NCI-H2196 treated with DMSO at 0.1 percent for 48 hours (cell line): Measurements from ENCODE around the gene DSEL.

Experiments used
- DNase-seq: peaks from one replicate; lab custom pipeline; 2025; ENCODE audit not compliant: unreplicated experiment; lab: John Stamatoyannopoulos, UW

Gene DSEL

GRCh38 chr18:67504739-67505138, 11.8 kb downstream of the DSEL start:
- no peak for DNase-seq

GRCh38 chr18:67500522-67501205, 15.9 kb downstream of the DSEL start:
- no peak for DNase-seq

- no peak for DNase-seq
Observed at GRCh38 chr18:67496469-67496868, 20.1 kb downstream of the DSEL start.

GRCh38 chr18:67486534-67486933, 30.0 kb downstream of the DSEL start:
- no peak for DNase-seq

- no peak for DNase-seq
Observed at GRCh38 chr18:67485655-67486054, 30.9 kb downstream of the DSEL start.

- DNase-seq: no peak
Observed at GRCh38 chr18:67484458-67484857, 32.1 kb downstream of the DSEL start.

- no peak for DNase-seq
Observed at GRCh38 chr18:67483952-67484351, 32.6 kb downstream of the DSEL start.

- DNase-seq: no peak
Observed at GRCh38 chr18:67483237-67483636, 33.3 kb downstream of the DSEL start.

- no peak for DNase-seq
Observed at GRCh38 chr18:67478249-67478648, 38.3 kb downstream of the DSEL start.

- DNase-seq: no peak
Observed at GRCh38 chr18:67477522-67477921, 39.0 kb downstream of the DSEL start.

GRCh38 chr18:67476585-67476984, 39.9 kb downstream of the DSEL start:
- no peak for DNase-seq

GRCh38 chr18:67475673-67476072, 40.8 kb downstream of the DSEL start:
- no peak for DNase-seq

GRCh38 chr18:67468038-67468437, 48.5 kb downstream of the DSEL start:
- DNase-seq: no peak

GRCh38 chr18:67467188-67467587, 49.3 kb downstream of the DSEL start:
- no peak for DNase-seq

- no peak for DNase-seq
Observed at GRCh38 chr18:67464499-67464898, 52.0 kb downstream of the DSEL start.

GRCh38 chr18:67463829-67464228, 52.7 kb downstream of the DSEL start:
- DNase-seq: no peak

GRCh38 chr18:67456711-67457110, 59.8 kb downstream of the DSEL start:
- no peak for DNase-seq
